GM21528 (cell line): ENCODE data around the gene ATP8A2.
"Not testable (repeated sequence)": the region's sequence is repeated elsewhere in the genome, so short reads cannot be mapped to it uniquely, and the experiment has no call there.

Source experiments
- ATAC-seq: cut with Tn5 transposase; IDR thresholded peaks from one replicate; pipeline ENCODE4 v1.9.1; 2021; ENCODE audit warnings: mild to moderate bottlenecking, moderate library complexity; ENCODE audit not compliant: unreplicated experiment, low FRiP score

Gene ATP8A2

DNA sequence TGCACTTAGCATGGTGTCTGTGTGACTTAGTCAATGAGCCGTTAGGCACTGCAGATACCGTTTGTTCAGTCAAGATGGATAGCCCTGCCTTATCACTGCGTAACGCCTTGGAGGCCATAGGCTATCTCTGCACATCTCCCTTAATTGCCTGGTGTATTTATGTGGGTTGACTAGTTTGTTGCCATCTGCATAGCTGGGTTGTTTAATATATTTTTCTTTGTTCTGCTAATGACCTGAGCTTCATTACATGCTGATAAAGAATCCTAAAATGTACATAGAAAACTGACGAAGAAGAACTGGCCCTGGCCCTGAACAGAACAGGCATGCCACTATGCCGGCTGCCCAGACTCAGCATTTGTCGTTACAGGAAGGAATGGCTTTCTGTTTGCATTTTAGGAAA lies 382.2 kb downstream of the ATP8A2 start:
- no peak for ATAC-seq

DNA sequence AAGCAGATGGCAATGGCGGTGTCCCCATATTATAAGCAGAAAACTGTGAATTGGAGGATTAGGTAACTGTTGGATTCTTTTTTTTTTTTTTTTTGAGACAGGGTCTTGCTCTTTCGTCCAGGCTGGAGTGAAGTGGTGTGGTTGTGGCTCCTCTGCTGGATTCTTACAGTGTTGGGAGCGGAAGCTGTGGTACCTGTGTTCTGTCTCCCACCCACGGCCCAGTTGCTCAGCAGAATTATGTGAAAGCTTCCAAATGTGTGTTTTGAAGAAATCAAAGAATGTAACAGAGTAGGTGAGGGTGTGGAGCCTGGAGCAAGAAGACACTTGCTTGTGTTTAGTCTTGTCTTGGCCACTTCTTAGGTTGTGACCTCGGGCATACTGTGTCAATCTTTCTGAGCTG lies 384.5 kb downstream of the ATP8A2 start:
- ATAC-seq, result no peak

DNA sequence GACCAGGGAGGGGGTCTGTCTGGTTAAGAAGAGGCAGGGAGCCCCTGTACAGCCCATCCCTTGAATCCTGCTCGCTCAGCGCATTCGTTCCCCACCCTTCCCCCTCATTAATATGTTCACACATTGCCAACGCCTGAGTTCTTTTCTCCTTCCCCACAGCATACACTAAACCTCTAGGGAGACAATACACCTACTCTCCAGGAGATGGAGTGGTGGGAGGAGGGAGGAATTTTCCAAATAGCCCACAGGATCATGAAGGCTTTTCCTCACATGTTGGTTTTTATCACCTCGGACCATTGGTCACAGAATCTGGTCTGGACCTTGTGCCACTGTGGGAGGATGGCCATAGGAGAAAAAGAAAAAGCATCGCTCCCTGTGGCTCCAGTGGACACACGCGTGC lies 385.1 kb downstream of the ATP8A2 start:
- no peak for ATAC-seq

DNA sequence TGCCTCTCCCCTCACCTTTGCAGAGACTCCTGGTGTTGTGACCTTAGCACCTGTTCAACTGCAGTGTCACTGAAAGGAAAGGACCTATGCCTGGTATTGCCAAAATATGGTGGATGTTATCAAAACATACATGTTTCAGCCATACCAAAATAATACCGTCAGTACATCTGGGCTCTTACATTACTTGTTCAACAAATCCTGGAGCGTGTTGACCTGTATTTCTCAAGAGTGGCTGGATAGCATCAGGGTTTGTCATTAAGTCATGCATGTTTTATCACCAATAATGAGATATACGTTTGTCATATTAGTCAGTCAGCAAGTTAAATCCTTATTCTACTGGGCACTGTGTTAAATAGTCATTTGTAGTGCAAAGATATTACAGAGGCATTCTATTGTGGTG lies 389.3 kb downstream of the ATP8A2 start:
- no peak for ATAC-seq

DNA sequence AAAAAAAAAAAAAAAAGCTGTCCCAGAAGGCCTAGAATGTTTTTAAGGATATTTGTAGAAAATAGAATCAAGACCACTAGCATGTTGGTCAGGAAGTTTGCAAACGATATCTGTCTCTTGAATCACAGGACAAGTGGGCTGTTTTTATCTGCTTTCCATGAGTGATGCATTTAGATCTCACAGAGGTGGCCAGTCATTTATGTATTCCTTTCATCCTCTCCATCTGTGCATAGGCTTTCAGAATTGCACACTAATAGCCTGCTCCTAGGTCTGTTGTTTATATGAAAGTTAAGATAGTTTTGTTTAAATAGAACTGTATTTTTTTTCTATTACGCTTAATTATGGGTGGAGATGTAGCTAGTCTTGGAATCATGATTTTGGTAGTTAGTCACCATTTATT lies 390.5 kb downstream of the ATP8A2 start:
- ATAC-seq, result no peak

DNA sequence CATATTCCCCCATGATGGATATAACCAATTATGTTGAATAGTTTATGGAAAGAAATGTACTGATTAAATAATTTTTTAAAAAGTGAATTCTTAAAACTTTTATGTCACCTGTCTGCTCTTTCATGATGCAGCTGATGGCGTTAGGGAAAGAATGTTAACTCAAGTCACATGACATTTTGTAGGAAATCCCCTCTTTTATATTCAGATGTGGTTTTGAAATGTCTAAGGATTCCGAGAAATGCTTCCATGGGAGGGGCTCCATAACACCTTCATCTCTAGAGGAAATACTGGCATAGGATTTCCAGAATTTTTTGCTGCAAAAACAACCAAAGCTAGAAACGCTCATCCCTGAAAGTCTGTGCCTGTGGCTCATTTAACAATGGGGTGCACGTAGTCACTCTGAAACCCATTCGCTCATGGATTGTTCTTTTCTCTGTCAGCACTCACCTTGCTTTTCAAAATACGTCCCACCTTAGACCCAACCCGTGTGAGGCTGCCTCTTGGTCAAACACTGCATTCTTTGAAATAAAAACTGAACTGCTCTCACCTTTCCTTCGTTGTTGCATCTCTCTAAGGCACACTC lies 391.1 kb downstream of the ATP8A2 start:
- no peak for ATAC-seq

DNA sequence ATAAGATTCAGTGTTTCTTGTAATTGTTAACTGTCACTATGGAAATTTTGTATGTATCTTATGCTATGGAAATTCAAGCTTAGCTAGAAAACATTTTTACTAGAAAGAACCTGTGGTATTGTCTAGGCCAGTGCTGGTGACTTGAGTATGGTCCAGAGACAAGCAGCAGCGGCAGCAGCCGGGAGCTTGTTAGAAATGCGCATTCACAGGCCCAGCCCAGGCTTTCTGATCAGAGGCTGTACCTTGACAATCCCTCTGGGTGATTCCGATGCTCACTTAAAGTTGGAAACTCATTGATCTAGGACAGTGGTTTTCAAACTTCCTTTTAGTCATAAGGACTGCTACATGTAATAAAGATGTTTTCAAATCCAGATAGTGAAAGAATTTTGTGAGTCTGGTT lies 392.6 kb downstream of the ATP8A2 start:
- no peak for ATAC-seq

DNA sequence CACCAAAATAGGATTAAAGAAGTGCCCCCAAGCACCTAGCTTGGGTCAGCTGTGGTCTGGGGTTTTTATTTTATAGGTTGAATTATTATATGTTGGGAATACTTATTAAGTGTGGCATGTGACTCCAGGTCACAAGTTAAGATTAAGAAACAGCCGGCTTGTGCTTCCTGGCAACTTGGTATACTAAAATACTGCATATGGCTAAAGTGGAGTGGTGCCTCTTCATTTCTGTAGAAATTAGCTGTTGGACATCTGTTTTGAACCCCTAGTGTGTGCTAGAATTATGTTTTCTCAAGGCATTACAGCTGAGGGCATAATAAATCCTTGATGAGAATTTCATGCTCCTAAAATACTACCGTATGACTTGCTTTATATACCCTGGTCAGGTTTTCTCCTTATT lies 393.5 kb downstream of the ATP8A2 start:
- no peak for ATAC-seq

DNA sequence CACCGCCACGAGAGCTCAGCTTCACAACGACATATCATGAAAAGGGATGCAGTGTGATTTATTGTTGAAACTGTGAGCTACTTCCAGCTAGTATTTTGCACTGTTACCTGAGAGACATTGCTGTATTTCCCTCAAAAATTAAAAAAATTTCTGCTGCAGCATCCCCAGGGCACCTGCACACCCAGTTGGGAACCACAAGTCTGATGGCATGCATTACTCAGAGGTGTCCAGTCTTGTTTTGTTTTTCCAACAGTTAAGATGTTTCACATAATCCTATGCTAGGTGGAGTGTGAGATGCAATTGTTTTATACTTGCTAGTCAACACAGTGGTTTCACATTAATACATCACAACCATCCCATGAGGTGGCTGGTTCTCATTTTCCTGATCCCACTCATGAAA lies 394.8 kb downstream of the ATP8A2 start:
- ATAC-seq, result no peak

DNA sequence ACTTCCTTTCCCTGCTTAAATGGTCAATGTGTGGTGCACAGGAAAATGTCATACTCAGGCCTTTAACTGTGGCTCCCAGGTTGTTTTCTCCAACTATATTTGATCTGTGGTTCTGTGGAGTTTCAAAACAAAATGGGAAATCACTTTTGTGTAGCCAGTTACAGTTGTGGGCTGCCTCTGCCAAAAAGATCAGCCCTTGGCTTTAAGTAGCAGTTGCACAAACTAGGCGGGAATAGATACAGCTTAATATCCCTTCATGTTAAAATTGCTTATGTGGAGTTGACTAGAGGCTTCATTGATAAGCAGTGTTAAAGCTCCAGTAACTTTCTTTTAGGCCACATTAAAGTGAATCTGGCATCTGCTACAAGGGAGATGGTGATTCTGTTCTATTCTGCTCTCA lies 395.2 kb downstream of the ATP8A2 start:
- no peak for ATAC-seq

DNA sequence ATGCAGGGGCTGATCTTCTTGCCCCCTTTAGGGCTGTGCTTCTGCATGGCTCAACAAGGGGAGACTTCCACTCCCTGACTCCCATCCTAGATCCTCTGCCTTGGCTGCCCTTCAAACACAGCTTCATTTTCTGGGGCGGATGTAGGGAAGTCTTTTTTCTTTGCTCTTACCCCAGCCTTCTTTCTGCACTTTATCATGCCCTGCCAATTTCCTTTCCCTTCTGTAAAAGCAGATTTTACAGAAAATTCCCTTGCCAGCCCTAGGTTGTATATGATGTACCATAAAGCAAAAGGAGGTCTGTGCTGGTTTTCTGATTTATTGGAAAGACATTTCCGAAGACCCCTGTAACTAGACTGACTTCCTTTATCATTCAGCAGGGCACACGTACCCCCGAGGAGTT lies 396.6 kb downstream of the ATP8A2 start:
- ATAC-seq, result no peak

DNA sequence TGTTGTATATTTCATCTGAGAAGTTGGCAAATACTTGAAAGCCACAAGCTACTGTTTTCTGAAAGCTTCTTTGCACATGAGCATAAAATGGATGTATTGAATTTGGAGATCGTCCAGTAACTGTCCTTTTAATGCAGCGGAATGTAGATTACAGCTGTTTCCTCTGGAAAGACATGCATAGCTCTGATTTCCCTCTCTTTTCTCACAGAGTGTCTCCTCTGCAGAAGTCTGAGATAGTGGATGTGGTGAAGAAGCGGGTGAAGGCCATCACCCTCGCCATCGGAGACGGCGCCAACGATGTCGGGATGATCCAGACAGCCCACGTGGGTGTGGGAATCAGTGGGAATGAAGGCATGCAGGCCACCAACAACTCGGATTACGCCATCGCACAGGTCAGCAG lies 397.1 kb downstream of the ATP8A2 start:
- ATAC-seq, result no peak

DNA sequence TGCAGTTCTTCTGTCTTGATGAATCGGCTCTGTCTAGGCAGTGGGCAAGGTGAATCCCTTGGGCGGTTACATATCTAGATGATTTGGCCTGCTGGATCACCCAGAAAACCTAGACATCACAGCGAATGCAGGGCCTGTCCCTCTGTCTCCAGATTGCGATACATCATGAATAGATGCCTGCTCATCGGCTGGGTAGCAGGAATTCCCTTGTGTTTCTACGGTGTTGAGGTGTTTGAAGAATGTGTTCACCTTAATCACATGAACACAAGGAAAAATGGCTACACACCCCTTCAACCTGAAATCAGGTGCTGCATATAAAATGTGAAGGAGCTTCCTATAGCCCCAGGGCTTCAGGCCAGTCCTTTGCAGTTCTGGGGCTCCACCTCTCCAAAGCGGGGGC lies 398.8 kb downstream of the ATP8A2 start:
- ATAC-seq, result no peak

DNA sequence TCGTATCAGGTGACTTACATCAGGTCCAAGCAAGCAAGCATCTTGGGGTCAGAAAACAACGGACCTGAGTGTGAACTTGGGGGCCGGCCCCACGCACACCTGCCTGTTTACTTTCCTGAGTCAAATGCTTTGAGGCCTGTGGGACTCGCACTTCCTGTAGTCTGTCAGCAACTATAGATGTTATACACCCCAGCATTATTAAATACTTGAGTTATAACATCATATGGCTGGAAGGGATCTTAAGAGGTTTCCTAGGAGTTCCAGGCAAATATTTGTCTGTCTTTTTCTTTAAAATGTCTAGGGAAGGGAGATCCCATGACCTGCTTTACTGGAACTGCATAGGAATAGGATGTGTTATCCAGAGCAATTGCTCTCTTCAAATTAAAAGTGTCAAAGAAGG lies 399.4 kb downstream of the ATP8A2 start:
- no peak for ATAC-seq

DNA sequence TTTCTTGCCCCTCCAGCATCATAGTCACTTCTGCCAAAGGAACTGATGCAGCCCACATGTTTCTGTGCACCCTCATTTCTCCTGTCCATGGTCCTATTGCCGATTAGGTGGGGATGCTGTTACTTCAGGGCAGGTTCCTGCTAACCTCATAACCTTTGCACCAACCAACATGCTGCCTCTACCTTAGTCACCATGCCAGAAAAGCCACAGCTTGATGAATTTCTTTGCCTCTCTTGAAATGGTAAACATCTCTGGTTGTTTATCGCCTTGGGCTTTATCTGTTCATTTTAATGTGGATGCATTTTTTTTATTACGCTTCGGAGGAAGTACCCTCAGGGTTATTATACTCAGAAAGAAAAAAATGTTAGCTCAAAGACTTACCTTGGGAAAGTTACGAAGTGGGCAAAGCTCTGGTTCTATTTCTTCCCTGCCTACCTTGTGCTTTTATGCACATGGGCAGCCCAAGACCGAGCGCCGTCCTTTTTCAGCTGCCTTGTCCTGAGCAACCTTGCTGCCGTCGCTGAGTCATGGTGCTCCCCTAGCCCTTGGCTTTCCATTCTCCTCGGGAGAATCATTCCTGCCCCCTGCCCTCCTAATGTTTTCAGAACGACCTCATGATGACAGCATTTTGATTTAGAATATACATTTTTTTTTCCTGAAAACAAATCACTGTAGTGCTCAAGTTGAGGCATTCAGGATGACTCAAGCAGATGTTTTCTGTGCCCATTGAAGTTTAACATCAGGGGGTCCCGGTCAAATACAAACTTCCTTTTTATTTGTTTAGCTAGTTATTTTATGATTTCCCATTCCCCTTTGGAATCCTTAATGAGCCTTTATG lies 400.1 kb downstream of the ATP8A2 start:
- no peak for ATAC-seq

DNA sequence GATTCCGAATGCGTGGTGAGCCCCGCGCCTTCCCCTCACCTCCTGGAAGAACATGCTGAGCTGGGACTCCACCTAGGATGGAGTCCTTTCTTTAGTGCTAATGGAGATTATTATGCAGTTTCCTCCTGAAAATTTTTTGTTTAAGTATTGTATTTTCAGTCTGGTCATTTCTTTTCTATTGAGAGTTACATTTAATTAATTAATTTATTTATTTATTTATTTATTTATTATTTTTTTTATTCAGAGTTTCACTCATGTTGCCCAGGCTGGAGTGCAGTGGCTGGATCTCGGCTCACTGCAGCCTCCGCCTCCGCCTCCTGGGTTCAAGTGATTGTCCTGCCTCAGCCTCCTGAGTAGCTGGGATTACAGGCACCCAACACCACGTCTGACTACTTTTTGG lies 400.8 kb downstream of the ATP8A2 start:
- not testable (repeated sequence) for ATAC-seq

DNA sequence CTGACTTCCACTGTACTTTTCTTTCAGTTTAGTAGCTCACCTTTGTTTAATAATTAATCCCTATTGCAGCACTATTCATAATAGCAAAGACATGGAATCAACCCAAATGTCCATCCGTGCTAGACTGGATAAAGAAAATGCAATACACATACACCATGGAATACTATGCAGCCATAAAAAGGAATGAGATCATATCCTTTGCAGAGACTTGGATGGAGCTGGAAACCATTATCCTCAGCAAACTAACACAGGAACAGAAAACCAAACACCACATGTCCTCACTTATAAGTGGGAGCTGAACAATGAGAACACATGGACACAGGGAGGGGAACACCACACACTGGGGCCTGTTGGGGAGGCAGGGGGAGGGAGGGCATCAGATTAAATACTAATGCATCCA lies 402.3 kb downstream of the ATP8A2 start:
- not testable (repeated sequence) for ATAC-seq

DNA sequence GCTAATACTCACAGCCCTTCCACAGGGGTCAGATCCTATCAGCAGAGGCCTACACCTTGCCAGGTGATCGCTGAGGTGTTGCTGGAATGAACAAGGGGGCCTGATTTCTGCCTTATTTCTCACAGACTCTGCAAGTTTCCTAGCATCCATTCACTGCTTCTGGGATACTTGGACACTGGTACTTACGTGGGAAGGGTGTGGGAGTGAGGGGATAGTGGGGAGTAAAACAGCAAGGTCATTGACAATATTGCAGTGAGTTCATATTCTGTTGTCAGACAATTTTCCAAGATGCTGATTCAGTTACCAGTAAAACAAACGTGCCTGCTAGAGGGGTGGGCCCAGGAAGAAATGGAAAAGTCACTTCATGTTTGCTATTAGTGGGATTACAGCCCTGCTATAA lies 403.5 kb downstream of the ATP8A2 start:
- no peak for ATAC-seq

DNA sequence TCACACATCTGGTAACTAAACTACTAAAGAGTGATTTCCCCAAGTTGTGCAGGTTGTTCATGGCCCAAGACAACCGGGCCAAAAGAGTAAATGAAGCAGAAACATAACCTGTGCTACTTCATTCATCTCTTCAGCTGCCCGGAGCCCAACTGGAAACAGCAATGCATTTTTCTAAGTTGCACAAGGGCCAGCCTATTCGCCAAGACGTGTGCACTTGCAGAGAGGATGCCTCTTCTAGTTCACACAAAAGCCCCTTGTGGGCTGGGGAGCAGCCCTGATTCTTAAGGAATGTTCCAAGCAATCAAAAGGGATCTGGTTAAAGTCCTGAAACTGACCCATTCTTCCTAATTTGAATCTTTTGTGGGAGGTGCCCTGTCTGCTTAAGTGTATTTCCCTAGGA lies 404.2 kb downstream of the ATP8A2 start:
- ATAC-seq, result no peak

DNA sequence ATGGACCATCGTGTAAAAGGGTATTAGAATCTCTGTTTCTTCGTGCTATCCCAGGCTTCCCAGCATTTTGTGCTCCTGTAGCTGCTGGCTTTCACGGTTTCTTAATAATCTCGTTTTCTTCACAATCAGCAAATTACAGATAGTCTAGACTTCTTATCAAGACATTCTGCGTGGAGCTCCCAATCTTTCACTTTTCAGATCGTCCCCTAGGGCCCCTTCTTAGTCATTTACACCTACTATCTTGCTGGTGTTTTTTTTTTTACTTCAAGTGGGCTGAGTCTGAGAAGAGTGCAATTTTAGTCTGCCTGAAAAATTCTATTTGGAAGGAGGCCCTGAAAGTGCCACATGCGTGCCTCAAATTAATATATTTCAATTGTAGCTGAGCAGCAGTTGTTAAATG lies 404.9 kb downstream of the ATP8A2 start:
- ATAC-seq, result no peak

DNA sequence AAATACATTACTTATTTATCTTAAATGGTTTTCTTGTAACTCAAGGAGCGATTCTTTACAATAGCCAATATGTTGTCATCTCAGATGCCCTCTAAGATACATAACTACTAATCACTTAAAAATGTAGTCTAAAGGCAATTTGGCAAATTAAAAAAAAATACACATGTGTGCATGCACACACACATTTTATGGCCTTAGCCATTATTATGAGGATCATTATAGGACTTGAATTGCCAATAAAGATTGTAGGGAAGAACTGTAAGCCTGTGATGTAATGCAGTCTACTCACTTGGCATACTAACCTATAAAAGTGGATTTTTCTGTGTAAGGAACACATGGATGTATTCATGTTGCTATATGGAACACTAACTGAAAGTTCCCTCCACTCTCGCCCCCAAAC lies 405.7 kb downstream of the ATP8A2 start:
- no peak for ATAC-seq

DNA sequence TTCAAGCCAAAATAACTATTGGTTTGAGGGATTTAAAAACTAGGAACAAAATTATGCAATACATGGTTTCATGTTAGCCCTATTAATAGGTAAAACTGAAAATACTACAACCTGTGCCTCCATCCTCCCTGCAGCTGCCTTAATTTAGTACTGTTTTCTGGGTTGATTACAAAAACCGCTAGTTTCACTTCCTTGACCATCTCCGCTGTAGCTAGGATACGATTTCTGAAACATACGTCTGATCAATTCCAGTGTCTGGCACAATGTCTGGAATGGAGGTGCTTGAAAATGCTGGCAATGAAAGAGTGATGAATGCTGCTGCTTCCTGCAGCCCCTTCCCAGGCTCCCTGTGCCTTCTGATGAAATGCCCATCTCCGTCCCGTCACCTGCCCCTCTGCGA lies 406.6 kb downstream of the ATP8A2 start:
- ATAC-seq, result no peak
